ENCODE results near the gene IRS1. TPM values are rescaled to one million over a fixed set of nuclear protein-coding genes. Genes with fewer than 3 reads are reported as not detected.

The IRS1 gene
- polyA plus RNA-seq, 2 of the 4 experiments (the other 2 are of a cell fraction) = 10.4 to 13.9 TPM

DNA sequence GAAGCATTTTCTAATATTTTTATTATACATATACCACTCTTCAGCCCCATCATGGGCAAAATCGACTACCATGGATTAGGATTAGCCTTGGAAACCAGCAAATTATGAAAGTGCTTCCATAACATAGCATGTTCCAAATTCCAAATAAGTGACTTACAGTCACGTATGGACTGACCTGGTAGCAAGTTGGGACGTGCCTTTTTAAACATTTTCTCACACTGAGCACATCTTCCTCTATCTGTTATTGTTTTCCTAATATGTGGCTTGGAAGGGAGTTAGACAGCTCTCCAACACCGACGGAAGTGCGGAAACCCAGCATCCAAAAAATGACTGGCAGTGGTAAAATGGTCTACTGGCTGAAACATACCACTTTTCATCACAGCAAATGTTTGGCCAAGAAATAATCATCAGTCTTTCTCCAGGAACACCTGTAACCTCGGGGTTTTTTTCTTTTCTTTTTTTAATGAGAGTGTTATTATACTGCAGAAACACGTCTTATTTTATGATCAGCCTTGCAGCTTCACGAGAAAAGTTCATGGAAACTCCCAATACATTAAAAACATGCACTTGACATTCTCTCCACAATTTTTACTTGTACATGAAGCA, 107.0 kb downstream of the IRS1 start:
- FAIRE-seq = no peak
- DNase-seq (ENCODE audit: low read depth in 1 of 2, low spot score in 1 of 2) = no peak
- CTCF ChIA-PET = no interaction called here
- POLR2A ChIA-PET = no interaction called here
- 64% methylated on average over 9 of the region's 9 CpGs for WGBS (ENCODE audit: missing lambda C conversion rate)
- Histone ChIP-seq H3K27ac (no peak overlapping the region), H3K4me3 (no peak overlapping the region), H3K4me2 (no peak overlapping the region), H3K9me3 (no peaks in the 10 kb centered on the region), H3K4me1 (no peaks in the 10 kb centered on the region)
- no peak for TF ChIP-seq MYC (IDR thresholded peaks at IDR 0.05; ENCODE audit: borderline replicate concordance, low read length)
- TF ChIP-seq, protein P1, sequence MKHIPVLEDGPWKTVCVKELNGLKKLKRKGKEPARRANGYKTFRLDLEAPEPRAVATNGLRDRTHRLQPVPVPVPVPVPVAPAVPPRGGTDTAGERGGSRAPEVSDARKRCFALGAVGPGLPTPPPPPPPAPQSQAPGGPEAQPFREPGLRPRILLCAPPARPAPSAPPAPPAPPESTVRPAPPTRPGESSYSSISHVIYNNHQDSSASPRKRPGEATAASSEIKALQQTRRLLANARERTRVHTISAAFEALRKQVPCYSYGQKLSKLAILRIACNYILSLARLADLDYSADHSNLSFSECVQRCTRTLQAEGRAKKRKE (CRISPR knock-in tag; IDR thresholded peaks at IDR 0.05; ENCODE audit: low read depth) = no peak
- no peak for TF ChIP-seq RARB (CRISPR knock-in tag; IDR thresholded peaks at IDR 0.05)
- TF ChIP-seq EP300 (IDR thresholded peaks at IDR 0.05) = no peak
- TF ChIP-seq TFCP2L1 (CRISPR knock-in tag; IDR thresholded peaks at IDR 0.05) = no peak
- no peak for TF ChIP-seq JUN (IDR thresholded peaks at IDR 0.05)
- no peak for TF ChIP-seq BHLHE40 (IDR thresholded peaks at IDR 0.05; ENCODE audit: low read depth, low read length)
- no peak for TF ChIP-seq FOSB (CRISPR knock-in tag; IDR thresholded peaks at IDR 0.05)
- no peak for TF ChIP-seq RCOR1 (IDR thresholded peaks at IDR 0.05; ENCODE audit: low read depth, low read length)
- no peak for TF ChIP-seq ZNF302 (CRISPR knock-in tag; IDR thresholded peaks at IDR 0.05)
- no peak for TF ChIP-seq POLR2AphosphoS2 (conservative IDR thresholded peaks at IDR 0.05; ENCODE audit: low read length)
- TF ChIP-seq, protein P2, sequence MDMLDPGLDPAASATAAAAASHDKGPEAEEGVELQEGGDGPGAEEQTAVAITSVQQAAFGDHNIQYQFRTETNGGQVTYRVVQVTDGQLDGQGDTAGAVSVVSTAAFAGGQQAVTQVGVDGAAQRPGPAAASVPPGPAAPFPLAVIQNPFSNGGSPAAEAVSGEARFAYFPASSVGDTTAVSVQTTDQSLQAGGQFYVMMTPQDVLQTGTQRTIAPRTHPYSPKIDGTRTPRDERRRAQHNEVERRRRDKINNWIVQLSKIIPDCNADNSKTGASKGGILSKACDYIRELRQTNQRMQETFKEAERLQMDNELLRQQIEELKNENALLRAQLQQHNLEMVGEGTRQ (IDR thresholded peaks at IDR 0.05) = no peak
- TF ChIP-seq, protein P3, sequence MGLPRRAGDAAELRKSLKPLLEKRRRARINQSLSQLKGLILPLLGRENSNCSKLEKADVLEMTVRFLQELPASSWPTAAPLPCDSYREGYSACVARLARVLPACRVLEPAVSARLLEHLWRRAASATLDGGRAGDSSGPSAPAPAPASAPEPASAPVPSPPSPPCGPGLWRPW (IDR thresholded peaks at IDR 0.05) = no peak
- no peak for TF ChIP-seq FOXS1 (CRISPR knock-in tag; IDR thresholded peaks at IDR 0.05)
- TF ChIP-seq SMC3 (IDR thresholded peaks at IDR 0.05) = no peak
- no peak for ATAC-seq

DNA sequence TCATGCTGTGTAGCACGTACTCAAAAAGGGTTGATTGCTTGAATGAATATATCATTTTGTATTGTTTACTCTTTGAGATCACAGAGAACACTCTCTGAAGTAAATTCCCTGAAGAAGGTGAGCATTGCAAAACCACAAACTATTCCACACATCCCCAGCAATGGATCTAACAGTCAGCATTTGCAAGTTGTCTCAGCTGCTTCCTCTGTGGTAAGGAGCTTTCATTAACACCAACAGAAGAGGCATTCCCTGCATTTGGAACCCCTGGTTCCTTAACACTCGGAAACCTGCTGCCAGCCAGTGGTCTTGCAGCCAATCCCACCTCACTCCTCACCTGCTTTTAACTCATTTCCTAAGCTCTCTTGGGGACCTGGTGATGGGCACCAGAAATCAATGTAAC, 108.4 kb downstream of the IRS1 start:
- Histone ChIP-seq H3K4me2 (no peak overlapping the region), H3K9me3 (no peaks in the 10 kb centered on the region), H3K4me3 (no peak overlapping the region), H3K27ac (no peak overlapping the region), H3K4me1 (no peaks in the 10 kb centered on the region)
- WGBS (ENCODE audit: missing lambda C conversion rate) = 63% methylated on average over 2 of the region's 2 CpGs
- CTCF ChIA-PET = interaction anchor here (0.7 to 1.4 kb wide), 3 partner anchors 9 to 344 kb away, joined by 3 to 4 read pairs (median 3); no protein-coding TSS in a partner anchor
- ATAC-seq (no peak), DNase-seq (ENCODE audit: low read depth in 1 of 2, low spot score in 1 of 2) (no peak), FAIRE-seq (no peak)
- POLR2A ChIA-PET = no interaction called here
- TF ChIP-seq PHF8 (IDR thresholded peaks at IDR 0.05; ENCODE audit: borderline replicate concordance, low read depth) (no peak), TFCP2L1 (CRISPR knock-in tag; IDR thresholded peaks at IDR 0.05) (no peak), RNF2 (IDR thresholded peaks at IDR 0.05; ENCODE audit: borderline replicate concordance, low read depth) (no peak), ZFP36 (IDR thresholded peaks at IDR 0.05; ENCODE audit: borderline replicate concordance, partially characterized antibody) (no peak), CBX8 (IDR thresholded peaks at IDR 0.05) (no peak), ZNF302 (CRISPR knock-in tag; IDR thresholded peaks at IDR 0.05) (no peak), MYC (IDR thresholded peaks at IDR 0.05; ENCODE audit: borderline replicate concordance, low read length) (no peak), FOSL2 (IDR thresholded peaks at IDR 0.05) (no peak), FOSL2 (CRISPR knock-in tag; IDR thresholded peaks at IDR 0.05) (no peak)

DNA sequence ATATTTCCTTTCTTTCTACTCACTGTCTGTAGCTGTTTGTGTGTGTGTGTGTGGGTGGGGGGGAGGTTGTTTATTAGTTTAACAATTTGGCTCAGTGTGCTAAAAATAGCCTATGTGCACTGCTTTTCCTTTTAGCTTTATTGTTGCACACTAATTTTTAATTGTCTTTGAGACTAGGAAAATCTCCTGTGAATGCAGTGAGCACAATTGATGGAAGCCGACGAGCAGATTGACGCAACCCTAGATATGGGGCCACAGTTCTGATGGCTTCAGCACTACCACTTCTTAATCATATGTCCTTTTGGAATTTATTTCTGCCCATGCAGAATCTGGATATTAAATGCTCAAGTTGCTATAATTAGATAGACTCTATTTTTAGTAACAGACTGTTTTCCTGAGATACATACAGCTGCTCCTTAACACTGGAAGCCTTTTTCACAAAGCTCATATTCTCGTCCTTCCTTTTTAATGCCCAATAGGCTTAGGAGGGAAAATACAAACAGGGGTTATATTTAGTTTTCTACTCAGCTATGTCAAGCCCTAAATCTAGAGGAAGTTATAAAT, 109.1 kb downstream of the IRS1 start:
- DNase-seq (ENCODE audit: low read depth in 1 of 2, low spot score in 1 of 2) (no peak), ATAC-seq (no peak), FAIRE-seq (no peak)
- no peaks in the 10 kb centered on the region for H3K4me1 ChIP-seq
- H3K9me3 ChIP-seq = no peaks in the 10 kb centered on the region
- CTCF ChIA-PET = interaction anchor here (0.5 to 1.4 kb wide), 3 partner anchors 10 to 344 kb away, joined by 3 to 4 read pairs (median 3); no protein-coding TSS in a partner anchor
- POLR2A ChIA-PET = no interaction called here
- TF ChIP-seq ZC3H11A (IDR thresholded peaks at IDR 0.05) (no peak), TFCP2L1 (CRISPR knock-in tag; IDR thresholded peaks at IDR 0.05) (no peak), HDAC2 (IDR thresholded peaks at IDR 0.05) (no peak), MYC (IDR thresholded peaks at IDR 0.05; ENCODE audit: borderline replicate concordance, low read length) (no peak), RAD21 (conservative IDR thresholded peaks at IDR 0.05 in 1 of 2, IDR thresholded peaks at IDR 0.05 in 1 of 2) (no peak), SREBF2 (IDR thresholded peaks at IDR 0.05) (no peak), ESRRA (IDR thresholded peaks at IDR 0.05; ENCODE audit: borderline replicate concordance, low read length) (no peak), RARB (CRISPR knock-in tag; IDR thresholded peaks at IDR 0.05) (no peak), ZNF302 (CRISPR knock-in tag; IDR thresholded peaks at IDR 0.05) (no peak)
- TF ChIP-seq, protein P2 (IDR thresholded peaks at IDR 0.05) = no peak
- TF ChIP-seq, protein P1 (CRISPR knock-in tag; IDR thresholded peaks at IDR 0.05; ENCODE audit: low read depth) = no peak
- no peak overlapping the region for H3K4me2 ChIP-seq
- 83% methylated on average over 4 of the region's 4 CpGs for WGBS (ENCODE audit: missing lambda C conversion rate)
- H3K4me3 ChIP-seq = no peak overlapping the region
- H3K27ac ChIP-seq = no peak overlapping the region
